Measurements from ENCODE around the gene RSU1. TPM values are rescaled to one million over a fixed set of nuclear protein-coding genes. Genes with fewer than 3 reads are reported as not detected.
A peak's percentile ranks its signal among the peaks of the same experiment; 100 is the strongest.

RSU1 gene
- polyA plus RNA-seq, 3 donors, result 45.7 to 111 (median 100) TPM

DNA sequence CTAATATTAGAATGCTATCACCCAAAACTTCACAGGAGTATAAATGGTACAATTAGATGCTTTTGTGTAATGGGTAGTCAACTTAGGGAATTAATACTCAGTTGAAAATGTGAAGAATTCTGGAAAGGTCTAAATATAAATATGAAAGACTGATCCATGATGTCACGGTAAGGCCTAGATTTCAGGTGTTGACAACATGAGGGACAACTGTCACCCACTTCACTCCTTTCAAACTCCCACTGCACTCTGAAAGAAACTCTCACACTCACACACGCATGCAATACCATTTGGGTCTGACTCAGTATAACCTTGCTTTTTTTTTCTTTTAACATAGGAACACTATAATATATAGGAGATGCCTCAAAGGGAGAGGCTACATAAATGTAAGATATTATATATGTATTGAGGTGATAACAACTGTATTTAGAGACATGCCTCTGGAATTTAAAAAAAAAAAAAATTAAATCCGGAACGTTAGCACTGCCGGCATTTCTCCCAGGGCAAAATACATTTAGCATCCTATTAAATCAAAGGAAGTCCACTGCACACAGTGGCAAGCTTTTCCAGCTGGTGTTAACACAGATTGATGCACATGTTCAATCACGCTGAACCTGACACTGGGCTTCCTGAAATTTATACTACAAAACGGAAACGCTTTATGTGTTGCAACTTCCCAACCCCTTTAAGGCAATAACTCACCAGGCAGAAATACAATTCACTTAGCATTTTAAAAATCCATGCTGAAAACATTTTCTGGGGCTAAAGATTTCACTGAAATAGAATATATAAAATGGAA lies 74.9 kb downstream of the RSU1 start:
- Histone ChIP-seq H3K36me3 (replicated peaks in 1 of 2; ENCODE audit: control insufficient read depth in 1 of 2, insufficient read depth in 2 of 2, low read length in 2 of 2) (peaks cover 4 to 54% of the 10 kb centered on the region in 2 donors), H4K20me1 (ENCODE audit: insufficient read depth, low read length) (no peaks in the 10 kb centered on the region), H3K9me3 (replicated peaks in 1 of 2; ENCODE audit: control insufficient read depth in 1 of 2, insufficient read depth in 1 of 2, low read length in 2 of 2) (peaks cover 0 to 7% of the 10 kb centered on the region in 2 donors), H3K4me3 (replicated peaks in 1 of 3; ENCODE audit: low read depth in 2 of 3, low read length in 3 of 3) (no peak overlapping the region), H3K27me3 (ENCODE audit: control insufficient read depth in 2 of 2, insufficient read depth in 2 of 2, low read length in 2 of 2) (no peaks in the 10 kb centered on the region), H3K9ac (ENCODE audit: insufficient read depth, low read length, poor library complexity, severe bottlenecking) (no peak overlapping the region), H3K79me2 (ENCODE audit: insufficient read depth, low read length) (no peaks in the 10 kb centered on the region), H3K27ac (ENCODE audit: low read depth in 1 of 2, low read length in 2 of 2) (no peak overlapping the region), H3K4me2 (replicated peaks; ENCODE audit: extremely low read depth, low read length, poor library complexity, severe bottlenecking) (no peak overlapping the region), H2AFZ (ENCODE audit: insufficient read depth, low read depth, low read length, poor library complexity, severe bottlenecking) (no peak overlapping the region), H3K4me1 (ENCODE audit: control insufficient read depth in 1 of 2, insufficient read depth in 2 of 2, low read length in 2 of 2) (no peaks in the 10 kb centered on the region)
- TF ChIP-seq CTCF (IDR thresholded peaks at IDR 0.05), result no peak
- DNase-seq, result peak in 2 of 3 donors; percentile 10 to 25
- intact Hi-C loops (cut with micrococcal nuclease), result no loop called here
- H3K9me3 Mint-ChIP-seq, result peaks cover 6 to 19% (median 12%) of the 10 kb centered on the region in 7 donors
- H3K27ac Mint-ChIP-seq, result no peak overlapping the region
- H3K4me1 Mint-ChIP-seq, result peaks cover 6% of the 10 kb centered on the region
- peaks cover 0 to 1% (median 0%) of the 10 kb centered on the region in 3 donors for H3K27me3 Mint-ChIP-seq (ENCODE audit: low read depth in 3 of 3)
- 0% methylated on average over 3 of the region's 8 CpGs for WGBS (ENCODE audit: insufficient coverage)
- H3K4me3 Mint-ChIP-seq, result no peak overlapping the region
- peaks cover 47 to 60% of the 10 kb centered on the region in 2 donors for H3K36me3 Mint-ChIP-seq

- Histone ChIP-seq H2AFZ (ENCODE audit: insufficient read depth, low read depth, low read length, poor library complexity, severe bottlenecking) (no peak overlapping the region), H3K4me2 (replicated peaks; ENCODE audit: extremely low read depth, low read length, poor library complexity, severe bottlenecking) (no peak overlapping the region), H3K79me2 (ENCODE audit: insufficient read depth, low read length) (no peaks in the 10 kb centered on the region), H3K27ac (ENCODE audit: low read depth in 1 of 2, low read length in 2 of 2) (no peak overlapping the region), H3K4me1 (ENCODE audit: control insufficient read depth in 1 of 2, insufficient read depth in 2 of 2, low read length in 2 of 2) (no peaks in the 10 kb centered on the region), H3K27me3 (ENCODE audit: control insufficient read depth in 2 of 2, insufficient read depth in 2 of 2, low read length in 2 of 2) (no peaks in the 10 kb centered on the region), H4K20me1 (ENCODE audit: insufficient read depth, low read length) (no peaks in the 10 kb centered on the region), H3K9me3 (replicated peaks in 1 of 2; ENCODE audit: control insufficient read depth in 1 of 2, insufficient read depth in 1 of 2, low read length in 2 of 2) (peaks cover 0 to 7% of the 10 kb centered on the region in 2 donors), H3K9ac (ENCODE audit: insufficient read depth, low read length, poor library complexity, severe bottlenecking) (no peak overlapping the region), H3K4me3 (replicated peaks in 1 of 3; ENCODE audit: low read depth in 2 of 3, low read length in 3 of 3) (no peak overlapping the region), H3K36me3 (replicated peaks in 1 of 2; ENCODE audit: control insufficient read depth in 1 of 2, insufficient read depth in 2 of 2, low read length in 2 of 2) (peaks cover 2 to 47% of the 10 kb centered on the region in 2 donors)
- H3K27ac Mint-ChIP-seq, result no peak overlapping the region
- DNase-seq, result no peak
- no CpG with 5 or more reads among the region's 2 CpGs for WGBS (ENCODE audit: insufficient coverage)
- peaks cover 6% of the 10 kb centered on the region for H3K4me1 Mint-ChIP-seq
- H3K27me3 Mint-ChIP-seq (ENCODE audit: low read depth in 3 of 3), result peaks cover 0 to 1% (median 0%) of the 10 kb centered on the region in 3 donors
- H3K4me3 Mint-ChIP-seq, result no peak overlapping the region
- TF ChIP-seq CTCF (IDR thresholded peaks at IDR 0.05), result no peak
- intact Hi-C loops (cut with micrococcal nuclease), result no loop called here
- H3K36me3 Mint-ChIP-seq, result peaks cover 42 to 68% of the 10 kb centered on the region in 2 donors
- peaks cover 12 to 27% (median 16%) of the 10 kb centered on the region in 7 donors for H3K9me3 Mint-ChIP-seq
These were observed 75.7 kb downstream of the RSU1 start for GRCh38 chr10:16741540-16741939.
